ENCODE measurements around the gene ALDH2.
A peak's percentile ranks its signal among the peaks of the same experiment; 100 is the strongest.
"Not testable (repeated sequence)": the region's sequence is repeated elsewhere in the genome, so short reads cannot be mapped to it uniquely, and the experiment has no call there.

The ALDH2 gene

GRCh38 chr12:111827907-111828306 lies 61.2 kb downstream of the ALDH2 start:
- DNase-seq (ENCODE audit: low read depth): no peak

GRCh38 chr12:111828338-111828979 lies 61.7 kb downstream of the ALDH2 start:
- DNase-seq (ENCODE audit: low read depth): no peak

- DNase-seq (ENCODE audit: low read depth): not testable (repeated sequence)
Observed at GRCh38 chr12:111829635-111830034, 62.9 kb downstream of the ALDH2 start.

GRCh38 chr12:111834740-111835386 lies 68.1 kb downstream of the ALDH2 start:
- not testable (repeated sequence) for DNase-seq (ENCODE audit: low read depth)

- not testable (repeated sequence) for DNase-seq (ENCODE audit: low read depth)
Observed at GRCh38 chr12:111835531-111836181, 68.9 kb downstream of the ALDH2 start.

GRCh38 chr12:111838353-111838752 lies 71.6 kb downstream of the ALDH2 start:
- no peak for DNase-seq (ENCODE audit: low read depth)

GRCh38 chr12:111840807-111841206 lies 74.1 kb downstream of the ALDH2 start:
- DNase-seq (ENCODE audit: low read depth): no peak

- no peak for DNase-seq (ENCODE audit: low read depth)
Observed at GRCh38 chr12:111841236-111841749, 74.6 kb downstream of the ALDH2 start.

- DNase-seq (ENCODE audit: low read depth): peak; percentile 97
Observed at GRCh38 chr12:111841750-111842555, 75.2 kb downstream of the ALDH2 start, which contains the start of gene MAPKAPK5. Gene MAPKAPK5, plus strand, starts transcription at chr12:111842228. Its CDS starts 506 bp downstream, at chr12:111842734.

- peak; percentile 17 for DNase-seq (ENCODE audit: low read depth)
Observed at GRCh38 chr12:111842556-111843396, 76.0 kb downstream of the ALDH2 start.

GRCh38 chr12:111846016-111846415 lies 79.3 kb downstream of the ALDH2 start:
- no peak for DNase-seq (ENCODE audit: low read depth)

- no peak for DNase-seq (ENCODE audit: low read depth)
Observed at GRCh38 chr12:111850526-111850925, 83.8 kb downstream of the ALDH2 start.

GRCh38 chr12:111858186-111858585 lies 91.5 kb downstream of the ALDH2 start:
- no peak for DNase-seq (ENCODE audit: low read depth)

GRCh38 chr12:111858778-111859177 lies 92.0 kb downstream of the ALDH2 start:
- no peak for DNase-seq (ENCODE audit: low read depth)

- DNase-seq (ENCODE audit: low read depth): no peak
Observed at GRCh38 chr12:111864913-111865312, 98.2 kb downstream of the ALDH2 start.
